IMR-90 (cell line): Measurements from ENCODE around the gene LFNG. TPM values are rescaled to one million over a fixed set of nuclear protein-coding genes. Genes with fewer than 3 reads are reported as not detected.
A peak's percentile ranks its signal among the peaks of the same experiment; 100 is the strongest.

Experiments
- ATAC-seq: fragments of 200-7000 bp; cut with Tn5 transposase; 2 replicates; pipeline ENCODE4 v1.9.1; 2020; ENCODE audit warnings: low read depth, mild to moderate bottlenecking, moderate library complexity
- BruUV-seq: library from RNA; stranded (reverse); fragments of 400-500 nt; replicated peaks from 2 replicates; lab custom pipeline; 2021; lab: Mats Ljungman, UMichigan
- CTCF ChIA-PET: fragments of 300-600 bp; formaldehyde crosslinking; extraction: SDS; loops from one replicate; lab custom pipeline; 2021; ENCODE audit warnings: antibody characterized with exemption; lab: Yijun Ruan, JAX
- POLR2A ChIA-PET: fragments of 300-600 bp; sonication (Branson Sonifier 250); formaldehyde crosslinking; loops from one replicate; lab custom pipeline; 2022; ENCODE audit warnings: antibody characterized with exemption; ENCODE audit not compliant: unreplicated experiment; lab: Charles Lee
- DNase-seq: peaks from one replicate; pipeline ENCODE4 v3.0.0; 2013
- H2AFZ ChIP-seq: replicated peaks from 2 replicates; pipeline ENCODE3; 2013; ENCODE audit warnings: low read length, mild to moderate bottlenecking; ENCODE audit not compliant: poor library complexity
- H2AK5ac ChIP-seq: 2 replicates; pipeline ENCODE4 v1.6.1; 2013; ENCODE audit warnings: low read depth, low read length, inconsistent platforms
- H2AK9ac ChIP-seq: replicated peaks from 2 replicates; pipeline ENCODE3; 2013; ENCODE audit warnings: mild to moderate bottlenecking, low read depth, low read length, moderate library complexity; ENCODE audit not compliant: poor library complexity
- H2BK120ac ChIP-seq: 2 replicates; pipeline ENCODE4 v1.6.1; 2013; ENCODE audit warnings: low read depth, low read length, inconsistent platforms
- H2BK15ac ChIP-seq: 3 replicates; pipeline ENCODE4 v1.6.1; 2013; ENCODE audit warnings: low read depth, low read length, inconsistent platforms
- H2BK20ac ChIP-seq: 2 replicates; pipeline ENCODE4 v1.6.1; 2013; ENCODE audit warnings: low read depth, mild to moderate bottlenecking, inconsistent platforms, low read length, moderate library complexity
- H2BK5ac ChIP-seq: 2 replicates; pipeline ENCODE4 v1.6.1; 2013; ENCODE audit warnings: mild to moderate bottlenecking, low read depth, low read length, inconsistent platforms; ENCODE audit not compliant: poor library complexity, severe bottlenecking
- H3K14ac ChIP-seq: replicated peaks from 2 replicates; pipeline ENCODE4 v1.6.1; 2013; ENCODE audit warnings: low read depth, low read length, inconsistent platforms
- H3K18ac ChIP-seq: 2 replicates; pipeline ENCODE4 v1.6.1; 2013; ENCODE audit warnings: low read depth, low read length, control low read depth
- H3K23ac ChIP-seq: 2 replicates; pipeline ENCODE4 v1.6.1; 2013; ENCODE audit warnings: low read depth, low read length, inconsistent platforms
- H3K27ac ChIP-seq: 2 replicates; pipeline ENCODE4 v1.5.1; 2013; ENCODE audit warnings: mild to moderate bottlenecking, control low read depth, low read length; ENCODE audit not compliant: insufficient read depth
- H3K27me3 ChIP-seq: 2 replicates; pipeline ENCODE4 v1.6.1; 2013; ENCODE audit warnings: low read length; ENCODE audit not compliant: control insufficient read depth, insufficient read depth
- H3K36me3 ChIP-seq: 2 replicates; pipeline ENCODE4 v1.6.1; 2013; ENCODE audit warnings: low read length, mixed read lengths; ENCODE audit not compliant: control insufficient read depth, insufficient read depth
- H3K4ac ChIP-seq: 2 replicates; pipeline ENCODE4 v1.6.1; 2013; ENCODE audit warnings: low read depth, low read length, inconsistent platforms
- H3K4me1 ChIP-seq: 2 replicates; pipeline ENCODE4 v1.6.1; 2013; ENCODE audit warnings: low read length, mixed read lengths; ENCODE audit not compliant: control insufficient read depth, insufficient read depth
- H3K4me2 ChIP-seq: 2 replicates; pipeline ENCODE4 v1.6.1; 2013; ENCODE audit warnings: low read depth, mild to moderate bottlenecking, control low read depth, low read length, moderate library complexity
- H3K4me3 ChIP-seq: 2 replicates; pipeline ENCODE4 v1.5.1; 2013; ENCODE audit warnings: low read depth, mild to moderate bottlenecking, control low read depth, low read length, moderate library complexity; ENCODE audit not compliant: insufficient read depth
- H3K56ac ChIP-seq: 2 replicates; pipeline ENCODE4 v1.6.1; 2013; ENCODE audit warnings: low read length, inconsistent platforms; ENCODE audit not compliant: insufficient read depth; ENCODE audit errors: extremely low read depth
- H3K79me1 ChIP-seq, 2 experiments: 2 replicates each; pipeline ENCODE4 v1.6.1; 2013; ENCODE audit warnings: low read length in 2 of 2, inconsistent platforms in 1 of 2, low read depth in 1 of 2
- H3K9ac ChIP-seq: 2 replicates; pipeline ENCODE4 v1.6.1; 2013; ENCODE audit warnings: low read depth, low read length, control low read depth
- H3K9me1 ChIP-seq: 2 replicates; pipeline ENCODE4 v1.6.1; 2013; ENCODE audit warnings: low read length, inconsistent platforms; ENCODE audit not compliant: insufficient read depth
- H3K9me3 ChIP-seq: 2 replicates; pipeline ENCODE4 v1.6.1; 2013; ENCODE audit warnings: low read length; ENCODE audit not compliant: control insufficient read depth, insufficient read depth
- H4K20me1 ChIP-seq: 2 replicates; pipeline ENCODE4 v1.6.1; 2013; ENCODE audit warnings: low read length, inconsistent platforms; ENCODE audit not compliant: insufficient read depth
- H4K5ac ChIP-seq: 2 replicates; pipeline ENCODE4 v1.6.1; 2013; ENCODE audit warnings: mild to moderate bottlenecking, low read depth, low read length, control low read depth
- H4K8ac ChIP-seq, 2 experiments: 2 replicates each; pipeline ENCODE4 v1.6.1; 2013; ENCODE audit warnings: low read depth in 2 of 2, low read length in 2 of 2, control low read depth in 1 of 2, inconsistent platforms in 1 of 2
- H4K91ac ChIP-seq: 2 replicates; pipeline ENCODE4 v1.6.1; 2013; ENCODE audit warnings: low read depth, low read length, inconsistent platforms; ENCODE audit not compliant: insufficient read depth
- BHLHE40 ChIP-seq: fragments of 150-350 bp; IDR thresholded peaks from 2 replicates; pipeline ENCODE4 v1.6.1; 2016; ENCODE audit warnings: mild to moderate bottlenecking, low read depth, low read length
- CEBPB ChIP-seq: IDR thresholded peaks from 2 replicates; pipeline ENCODE4 v1.6.1; 2012; ENCODE audit warnings: low read depth, low read length, improper control_type of control experiment
- CHD1 ChIP-seq: IDR thresholded peaks from 2 replicates; pipeline ENCODE4 v1.6.1; 2012; ENCODE audit warnings: low read depth, low read length, improper control_type of control experiment
- FOS ChIP-seq: fragments of 150-350 bp; IDR thresholded peaks from 2 replicates; pipeline ENCODE4 v1.6.1; 2016; ENCODE audit warnings: low read depth, low read length
- MAFK ChIP-seq: IDR thresholded peaks from 2 replicates; pipeline ENCODE4 v1.6.1; 2012; ENCODE audit warnings: low read depth, low read length, improper control_type of control experiment
- MAZ ChIP-seq: IDR thresholded peaks from 2 replicates; pipeline ENCODE4 v1.6.1; 2012; ENCODE audit warnings: low read depth, mild to moderate bottlenecking, low read length, improper control_type of control experiment, moderate library complexity, borderline replicate concordance
- POLR2A ChIP-seq: IDR thresholded peaks from 2 replicates; pipeline ENCODE4 v1.6.1; 2012; ENCODE audit warnings: mild to moderate bottlenecking, low read depth, low read length
- RAD21 ChIP-seq: IDR thresholded peaks from 2 replicates; pipeline ENCODE4 v1.6.1; 2012; ENCODE audit warnings: low read length, improper control_type of control experiment
- RCOR1 ChIP-seq: IDR thresholded peaks from 2 replicates; pipeline ENCODE4 v1.6.1; 2012; ENCODE audit warnings: mild to moderate bottlenecking, low read length, improper control_type of control experiment; ENCODE audit not compliant: insufficient replicate concordance
- RFX5 ChIP-seq: IDR thresholded peaks from 2 replicates; pipeline ENCODE4 v1.8.0; 2012; ENCODE audit warnings: low read depth, mild to moderate bottlenecking, low read length, moderate library complexity
- SMC3 ChIP-seq: fragments of 150-350 bp; IDR thresholded peaks from 2 replicates; pipeline ENCODE4 v1.6.1; 2016; ENCODE audit warnings: low read depth, mild to moderate bottlenecking, antibody characterized with exemption, low read length, moderate library complexity
- USF2 ChIP-seq: fragments of 150-350 bp; IDR thresholded peaks from 2 replicates; pipeline ENCODE4 v1.6.1; 2017; ENCODE audit warnings: mild to moderate bottlenecking, antibody characterized with exemption, low read length, low read depth
- WGBS, 2 experiments: methylation state at CpG; one replicate each; pipeline versions ENCODE4 v1.1.5 to v1.1.7; 2013; ENCODE audit warnings: missing lambda C conversion rate in 2 of 2; ENCODE audit not compliant: insufficient read length in 1 of 2; ENCODE audit errors: extremely low coverage in 2 of 2; 5-methylcytosine and 5-hydroxymethylcytosine counted together
- dilution Hi-C: fragments of 300-500 bp; cut with HindIII; formaldehyde crosslinking; loops from one replicate; pipeline ENCODE4 v1.14.3; 2018; ENCODE audit warnings: low sequenced_read_pairs; ENCODE audit not compliant: unreplicated experiment
- in situ Hi-C: fragments of 300-500 bp; cut with MboI; formaldehyde crosslinking; loops from 3 replicates; pipeline ENCODE4 v1.14.3; 2019; ENCODE audit warnings: low sequenced_read_pairs, inconsistent platforms, mixed read lengths
- intact Hi-C: fragments of 100-400 bp; cut with micrococcal nuclease; formaldehyde crosslinking; loops from 2 replicates; pipeline ENCODE4 v1.10.0; 2022
- polyA plus RNA-seq, 3 experiments: library from polyadenylated mRNA; depleted of rRNA; stranded (reverse); fragments of >200 nt; gene quantifications; 2 replicates each; pipeline ENCODE4 v1.2.3, GENCODE V29; 2012; ENCODE audit warnings: low replicate concordance in 1 of 3
- total RNA-seq: library from RNA; depleted of rRNA; stranded (reverse); fragments of >200 nt; gene quantifications from 2 replicates; pipeline ENCODE4 v1.2.3, GENCODE V29; 2012
- TF ChIP-seq, protein P1 (sequence below): conservative IDR thresholded peaks from 2 replicates; pipeline ENCODE4 v1.5.1; 2012; ENCODE audit warnings: mild to moderate bottlenecking, low read depth, low read length, improper control_type of control experiment
- TF ChIP-seq, protein P2 (sequence below): fragments of 150-350 bp; IDR thresholded peaks from 2 replicates; pipeline ENCODE4 v1.6.1; 2016; ENCODE audit warnings: low read depth, mild to moderate bottlenecking, low read length, moderate library complexity, borderline replicate concordance

Gene LFNG
- total and polyA plus RNA-seq, 2 of the 4 experiments (the other 2 are of a cell fraction), result 1.8 to 5.1 TPM

DNA sequence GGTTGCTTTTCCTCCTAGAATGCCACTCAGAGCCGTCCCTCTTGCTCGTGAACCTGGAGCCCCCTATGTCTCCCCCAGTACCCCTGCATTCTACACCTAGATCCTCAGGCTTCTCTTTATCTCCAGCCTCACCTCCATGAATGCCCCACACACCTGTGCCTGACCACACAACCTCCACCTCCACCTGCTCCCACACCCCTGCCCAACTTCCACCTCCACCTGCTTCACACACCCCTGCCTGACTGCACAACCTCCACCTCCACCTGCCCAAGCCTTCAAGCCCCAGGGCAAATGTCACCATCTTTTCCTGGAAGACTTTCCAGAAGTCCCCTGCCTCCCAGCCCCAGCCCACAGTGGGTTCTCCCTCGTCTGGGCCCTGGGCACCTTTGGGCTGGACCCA is 6.9 kb upstream of the LFNG start:
- no peak for DNase-seq
- no peak overlapping the region for H3K56ac ChIP-seq
- peaks cover 1% of the 10 kb centered on the region; the same call in 1 of the 2 replicates for H3K27me3 ChIP-seq
- peaks cover 0 to 3% of the 10 kb centered on the region in 2 experiments; a peak in 2 of 4 replicates for H3K79me1 ChIP-seq
- no peak overlapping the region for H3K4me3 ChIP-seq
- H2BK5ac ChIP-seq, result no peak overlapping the region
- ChIA-PET CTCF (no interaction called here), POLR2A (no interaction called here)
- no peak overlapping the region for H2AK9ac ChIP-seq
- BruUV-seq, result no TSS peak
- no peak overlapping the region for H2BK15ac ChIP-seq
- H2AK5ac ChIP-seq, result 0 out of 2 replicates have a peak overlapping the region, but pooled peaks have one; percentile 29
- H2AFZ ChIP-seq, result no peak overlapping the region
- H3K9me1 ChIP-seq, result peaks cover 12% of the 10 kb centered on the region
- no peak overlapping the region for H3K9ac ChIP-seq
- H3K14ac ChIP-seq, result no peak overlapping the region
- no peak overlapping the region for H3K27ac ChIP-seq
- H3K4ac ChIP-seq, result no peak overlapping the region
- intact Hi-C loops, result no loop called here
- dilution Hi-C loops, result no loop called here
- in situ Hi-C loops, result no loop called here
- H4K5ac ChIP-seq, result no peak overlapping the region
- ATAC-seq, result no peak
- no peak overlapping the region for H4K8ac ChIP-seq
- H3K23ac ChIP-seq, result no peak overlapping the region
- H3K4me2 ChIP-seq, result no peak overlapping the region
- no peaks in the 10 kb centered on the region for H3K9me3 ChIP-seq
- WGBS, 2 experiments, result 94% methylated on average over 2 of the region's 3 CpGs; no CpG with 5 or more reads in 1 of the 2 experiments
- H4K20me1 ChIP-seq, result no peaks in the 10 kb centered on the region
- no peak overlapping the region for H3K18ac ChIP-seq
- TF ChIP-seq, protein P1, sequence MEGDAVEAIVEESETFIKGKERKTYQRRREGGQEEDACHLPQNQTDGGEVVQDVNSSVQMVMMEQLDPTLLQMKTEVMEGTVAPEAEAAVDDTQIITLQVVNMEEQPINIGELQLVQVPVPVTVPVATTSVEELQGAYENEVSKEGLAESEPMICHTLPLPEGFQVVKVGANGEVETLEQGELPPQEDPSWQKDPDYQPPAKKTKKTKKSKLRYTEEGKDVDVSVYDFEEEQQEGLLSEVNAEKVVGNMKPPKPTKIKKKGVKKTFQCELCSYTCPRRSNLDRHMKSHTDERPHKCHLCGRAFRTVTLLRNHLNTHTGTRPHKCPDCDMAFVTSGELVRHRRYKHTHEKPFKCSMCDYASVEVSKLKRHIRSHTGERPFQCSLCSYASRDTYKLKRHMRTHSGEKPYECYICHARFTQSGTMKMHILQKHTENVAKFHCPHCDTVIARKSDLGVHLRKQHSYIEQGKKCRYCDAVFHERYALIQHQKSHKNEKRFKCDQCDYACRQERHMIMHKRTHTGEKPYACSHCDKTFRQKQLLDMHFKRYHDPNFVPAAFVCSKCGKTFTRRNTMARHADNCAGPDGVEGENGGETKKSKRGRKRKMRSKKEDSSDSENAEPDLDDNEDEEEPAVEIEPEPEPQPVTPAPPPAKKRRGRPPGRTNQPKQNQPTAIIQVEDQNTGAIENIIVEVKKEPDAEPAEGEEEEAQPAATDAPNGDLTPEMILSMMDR, result no peak
- TF ChIP-seq RCOR1, result no peak
- no peak for TF ChIP-seq CEBPB
- no peak for TF ChIP-seq MAZ
- TF ChIP-seq, protein P2, sequence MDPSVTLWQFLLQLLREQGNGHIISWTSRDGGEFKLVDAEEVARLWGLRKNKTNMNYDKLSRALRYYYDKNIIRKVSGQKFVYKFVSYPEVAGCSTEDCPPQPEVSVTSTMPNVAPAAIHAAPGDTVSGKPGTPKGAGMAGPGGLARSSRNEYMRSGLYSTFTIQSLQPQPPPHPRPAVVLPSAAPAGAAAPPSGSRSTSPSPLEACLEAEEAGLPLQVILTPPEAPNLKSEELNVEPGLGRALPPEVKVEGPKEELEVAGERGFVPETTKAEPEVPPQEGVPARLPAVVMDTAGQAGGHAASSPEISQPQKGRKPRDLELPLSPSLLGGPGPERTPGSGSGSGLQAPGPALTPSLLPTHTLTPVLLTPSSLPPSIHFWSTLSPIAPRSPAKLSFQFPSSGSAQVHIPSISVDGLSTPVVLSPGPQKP, result no peak
- TF ChIP-seq BHLHE40, result no peak
- no peak for TF ChIP-seq MAFK
- no peak for TF ChIP-seq RAD21
- TF ChIP-seq RFX5, result no peak
- no peak for TF ChIP-seq POLR2A
- TF ChIP-seq SMC3, result no peak
- TF ChIP-seq USF2, result no peak
- TF ChIP-seq FOS, result no peak
- TF ChIP-seq CHD1, result no peak
- no peaks in the 10 kb centered on the region for H3K36me3 ChIP-seq
- no peak overlapping the region for H4K91ac ChIP-seq
- peaks cover 22% of the 10 kb centered on the region for H3K4me1 ChIP-seq
- no peak overlapping the region for H2BK120ac ChIP-seq
- H2BK20ac ChIP-seq, result no peak overlapping the region
